ENCODE measurements around the gene ASTN2.

DNA sequence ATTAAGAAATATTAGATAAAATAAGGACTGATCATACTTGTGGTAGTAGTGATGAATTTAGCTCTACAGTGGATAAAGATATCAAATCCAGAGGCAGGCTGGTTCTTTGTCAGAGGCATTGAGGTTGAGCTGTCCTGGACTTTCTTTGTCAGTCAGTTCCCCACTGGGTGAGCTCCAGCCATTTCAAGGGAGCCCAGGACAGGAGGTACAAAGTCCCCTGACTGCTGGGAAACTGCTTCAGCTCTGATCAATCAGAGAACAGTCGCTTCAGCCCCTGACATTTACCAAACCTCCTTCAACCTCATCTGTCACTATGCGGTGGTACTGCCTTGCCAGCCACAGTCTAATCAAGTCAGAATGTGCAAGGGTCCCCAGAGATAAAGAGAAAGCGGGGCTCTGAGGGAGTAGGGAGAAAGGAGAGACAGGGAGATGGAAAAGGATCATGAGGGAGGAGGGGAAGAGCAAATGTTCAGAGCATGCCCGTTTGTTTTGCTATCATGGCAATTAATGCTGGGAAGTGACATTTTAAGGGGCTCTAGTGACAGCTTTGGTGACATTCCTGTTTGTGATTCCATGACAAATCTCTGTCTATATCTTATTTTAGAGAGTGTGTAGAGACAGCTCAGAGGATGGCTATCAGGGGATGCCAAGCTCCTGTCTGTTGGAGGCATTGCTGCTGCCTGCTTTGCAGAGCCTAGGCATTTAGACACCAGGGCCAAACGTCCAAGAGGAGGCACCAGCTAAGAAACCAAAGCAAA is 223.2 kb downstream of the ASTN2 start:
- TF ChIP-seq, protein P1, sequence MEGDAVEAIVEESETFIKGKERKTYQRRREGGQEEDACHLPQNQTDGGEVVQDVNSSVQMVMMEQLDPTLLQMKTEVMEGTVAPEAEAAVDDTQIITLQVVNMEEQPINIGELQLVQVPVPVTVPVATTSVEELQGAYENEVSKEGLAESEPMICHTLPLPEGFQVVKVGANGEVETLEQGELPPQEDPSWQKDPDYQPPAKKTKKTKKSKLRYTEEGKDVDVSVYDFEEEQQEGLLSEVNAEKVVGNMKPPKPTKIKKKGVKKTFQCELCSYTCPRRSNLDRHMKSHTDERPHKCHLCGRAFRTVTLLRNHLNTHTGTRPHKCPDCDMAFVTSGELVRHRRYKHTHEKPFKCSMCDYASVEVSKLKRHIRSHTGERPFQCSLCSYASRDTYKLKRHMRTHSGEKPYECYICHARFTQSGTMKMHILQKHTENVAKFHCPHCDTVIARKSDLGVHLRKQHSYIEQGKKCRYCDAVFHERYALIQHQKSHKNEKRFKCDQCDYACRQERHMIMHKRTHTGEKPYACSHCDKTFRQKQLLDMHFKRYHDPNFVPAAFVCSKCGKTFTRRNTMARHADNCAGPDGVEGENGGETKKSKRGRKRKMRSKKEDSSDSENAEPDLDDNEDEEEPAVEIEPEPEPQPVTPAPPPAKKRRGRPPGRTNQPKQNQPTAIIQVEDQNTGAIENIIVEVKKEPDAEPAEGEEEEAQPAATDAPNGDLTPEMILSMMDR (IDR thresholded peaks at IDR 0.05; ENCODE audit: extremely low read depth in 1 of 2, insufficient read depth in 1 of 2, low read depth in 1 of 2, low read length in 2 of 2), result no peak
- TF ChIP-seq POLR2A (IDR thresholded peaks at IDR 0.05; ENCODE audit: low read depth, low read length), result no peak
- no peak for TF ChIP-seq POLR2AphosphoS5 (IDR thresholded peaks at IDR 0.05; ENCODE audit: insufficient read depth, low read depth, low read length)
- no peak for TF ChIP-seq EZH2 (IDR thresholded peaks at IDR 0.05; ENCODE audit: borderline replicate concordance, low read depth, low read length, severe bottlenecking)
- TF ChIP-seq MYC (IDR thresholded peaks at IDR 0.05; ENCODE audit: low read depth, low read length), result no peak
- TF ChIP-seq JUN (IDR thresholded peaks at IDR 0.05; ENCODE audit: borderline replicate concordance, insufficient read depth, insufficient read length, low read depth), result no peak

Measured in endothelial cell of umbilical vein (primary cell).